Activated CD8-positive, alpha-beta memory T cell treated with anti-CD3 and anti-CD28 coated beads, Interleukin-2, amount 50 U/mL, for 1 hour (primary cell): ENCODE results near the gene DNAJB6.

Experiments
- DNase-seq: peaks from one replicate; pipeline ENCODE4 v3.0.0-alpha.2; 2020; ENCODE audit errors: extremely low read depth

The DNAJB6 gene

DNA sequence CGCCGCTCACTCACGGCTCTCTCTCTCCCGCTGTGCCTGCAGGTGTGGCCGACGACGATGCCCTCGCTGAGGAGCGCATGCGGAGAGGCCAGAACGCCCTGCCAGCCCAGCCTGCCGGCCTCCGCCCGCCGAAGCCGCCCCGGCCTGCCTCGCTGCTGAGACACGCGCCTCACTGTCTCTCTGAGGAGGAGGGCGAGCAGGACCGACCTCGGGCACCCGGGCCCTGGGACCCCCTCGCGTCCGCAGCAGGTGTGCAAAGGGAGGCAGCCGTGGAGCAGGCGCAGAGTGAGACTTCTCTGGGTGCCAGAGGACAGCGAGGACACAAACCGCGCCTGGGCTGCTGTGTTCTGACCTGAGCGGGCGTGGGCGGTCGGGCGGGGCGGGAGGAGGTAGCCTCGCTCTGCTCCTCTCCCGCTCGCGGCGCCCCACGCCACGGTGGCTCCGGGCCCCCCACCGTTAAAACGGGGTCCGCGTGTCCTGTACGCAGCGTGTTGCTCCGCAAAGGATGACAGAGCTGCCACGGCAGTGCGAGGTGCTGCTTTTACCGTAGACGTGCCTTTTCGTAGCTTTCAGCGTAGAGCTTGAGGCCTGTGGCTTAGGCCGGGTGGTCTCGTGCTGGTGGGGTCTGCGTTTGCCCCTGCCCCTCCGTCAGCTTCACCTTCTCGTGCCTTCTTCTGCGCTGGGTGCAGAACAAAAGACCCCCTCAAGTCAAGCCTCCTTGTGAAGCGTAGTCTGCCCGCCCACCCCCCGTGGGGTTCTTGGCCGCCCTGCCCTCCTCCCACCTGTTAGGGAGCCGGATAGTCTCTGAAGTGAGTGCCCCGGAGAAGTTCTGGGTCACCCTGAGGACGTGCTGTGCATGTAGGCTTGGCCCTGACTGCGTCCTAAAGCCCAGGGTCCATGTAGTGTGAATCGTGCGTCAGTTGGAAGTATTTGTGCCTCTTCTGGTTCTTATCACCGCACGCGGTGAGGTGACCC, 73.2 kb downstream of the DNAJB6 start:
- no peak for DNase-seq

DNA sequence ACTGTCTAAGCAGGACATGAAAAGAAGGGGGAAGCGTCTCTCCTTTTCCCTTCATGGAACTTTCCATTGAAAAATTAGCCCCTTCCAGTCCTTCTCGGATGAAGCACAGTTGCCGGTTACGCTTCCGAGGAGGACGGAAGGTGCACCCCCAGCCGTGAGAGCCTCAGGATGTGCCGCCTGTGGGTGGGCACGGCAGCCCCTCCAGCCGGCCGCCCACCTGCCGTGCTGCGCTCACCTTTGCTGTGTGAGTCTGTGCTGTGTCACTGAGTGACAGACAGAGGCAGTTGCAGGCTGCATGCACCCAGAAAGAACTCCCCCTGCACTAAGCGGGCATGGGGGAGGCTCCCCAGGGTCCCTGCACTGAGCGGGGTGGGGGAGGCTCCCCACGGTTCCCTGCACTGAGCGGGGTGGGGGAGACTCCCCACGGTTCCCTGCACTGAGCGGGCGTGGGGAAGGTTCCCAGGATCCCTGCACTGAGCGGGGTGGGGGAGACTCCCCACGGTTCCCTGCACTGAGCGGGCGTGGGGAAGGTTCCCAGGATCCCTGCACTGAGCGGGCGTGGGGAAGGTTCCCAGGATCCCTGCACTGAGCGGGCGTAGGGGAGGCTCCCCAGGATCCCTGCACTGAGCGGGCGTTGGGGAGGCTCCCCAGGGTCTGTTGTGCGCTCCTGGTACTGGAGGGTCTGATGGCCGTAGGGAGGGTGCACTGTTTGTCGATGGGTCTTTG, 74.2 kb downstream of the DNAJB6 start:
- DNase-seq = no peak

DNA sequence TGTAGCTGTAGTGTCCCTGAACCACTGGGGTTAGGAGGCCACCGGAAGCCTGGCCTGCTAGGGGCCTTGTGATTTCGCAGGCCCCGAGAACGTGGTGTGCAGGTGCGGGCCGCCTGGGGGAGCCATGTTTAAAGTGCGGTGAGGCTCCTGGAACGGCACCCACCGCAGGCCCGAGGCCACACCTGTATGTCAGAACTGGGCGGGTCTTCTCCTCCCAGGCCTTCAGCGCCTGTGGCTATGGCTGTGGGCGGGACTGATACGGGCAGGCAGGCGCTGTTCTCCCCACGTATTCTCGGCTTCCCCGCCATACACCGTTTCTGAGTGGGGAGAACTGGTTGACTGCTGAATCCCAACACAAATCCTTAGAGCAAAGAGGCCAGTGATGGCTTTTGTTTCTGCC, 74.8 kb downstream of the DNAJB6 start:
- no peak for DNase-seq

DNA sequence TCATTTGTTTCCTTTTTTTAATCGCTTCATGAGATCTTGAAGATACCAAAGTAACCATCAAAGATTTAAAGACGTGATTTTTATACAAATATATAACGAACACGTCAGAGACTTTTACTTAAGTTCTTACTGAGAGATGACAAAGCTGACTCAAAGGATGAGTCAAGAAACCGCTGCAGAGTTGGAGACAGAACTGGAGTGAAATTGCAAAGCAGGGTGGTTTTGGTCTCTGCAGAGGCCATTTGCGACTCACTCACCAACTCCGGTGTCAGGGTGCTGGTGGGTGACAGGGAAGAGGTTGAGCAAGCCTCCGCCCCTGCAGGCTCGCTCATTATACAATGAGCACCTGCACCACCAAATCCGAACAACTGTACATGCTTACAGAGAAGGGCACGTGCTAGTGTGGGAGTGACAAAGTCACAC, 75.2 kb downstream of the DNAJB6 start:
- DNase-seq = no peak

DNA sequence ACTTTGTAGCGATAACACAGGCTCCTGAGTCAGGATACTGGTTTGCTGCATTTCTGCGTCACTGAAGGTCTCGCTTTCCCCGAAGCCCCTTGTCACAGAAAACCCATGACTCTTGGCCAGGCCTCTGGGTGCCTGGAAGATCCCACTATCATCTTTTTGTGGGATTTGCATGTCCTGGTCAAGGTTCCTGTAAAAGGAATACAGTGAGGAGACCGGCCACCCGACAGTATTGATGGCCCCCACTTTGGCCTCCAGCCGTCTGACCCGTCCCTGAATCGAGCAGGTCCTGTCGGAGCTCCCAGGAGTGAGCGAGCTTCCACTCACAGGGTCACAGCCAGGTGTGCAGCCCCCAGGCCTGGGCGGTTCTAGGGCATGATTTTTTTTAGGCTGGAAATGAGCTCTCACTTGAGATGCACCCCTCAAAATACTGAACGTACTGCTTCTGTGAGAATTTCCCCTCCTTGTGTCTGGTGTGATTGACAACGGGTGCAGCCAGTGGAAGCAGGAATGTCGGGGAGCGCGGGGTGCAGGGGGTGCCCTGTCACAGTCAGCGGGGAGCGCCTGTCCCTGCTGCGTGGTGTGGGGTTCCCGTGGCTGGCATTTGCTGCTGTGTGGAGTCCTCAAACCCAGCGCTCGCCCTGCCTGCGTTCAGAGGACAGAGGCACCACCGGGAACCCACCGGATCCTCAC, 75.8 kb downstream of the DNAJB6 start:
- no peak for DNase-seq

DNA sequence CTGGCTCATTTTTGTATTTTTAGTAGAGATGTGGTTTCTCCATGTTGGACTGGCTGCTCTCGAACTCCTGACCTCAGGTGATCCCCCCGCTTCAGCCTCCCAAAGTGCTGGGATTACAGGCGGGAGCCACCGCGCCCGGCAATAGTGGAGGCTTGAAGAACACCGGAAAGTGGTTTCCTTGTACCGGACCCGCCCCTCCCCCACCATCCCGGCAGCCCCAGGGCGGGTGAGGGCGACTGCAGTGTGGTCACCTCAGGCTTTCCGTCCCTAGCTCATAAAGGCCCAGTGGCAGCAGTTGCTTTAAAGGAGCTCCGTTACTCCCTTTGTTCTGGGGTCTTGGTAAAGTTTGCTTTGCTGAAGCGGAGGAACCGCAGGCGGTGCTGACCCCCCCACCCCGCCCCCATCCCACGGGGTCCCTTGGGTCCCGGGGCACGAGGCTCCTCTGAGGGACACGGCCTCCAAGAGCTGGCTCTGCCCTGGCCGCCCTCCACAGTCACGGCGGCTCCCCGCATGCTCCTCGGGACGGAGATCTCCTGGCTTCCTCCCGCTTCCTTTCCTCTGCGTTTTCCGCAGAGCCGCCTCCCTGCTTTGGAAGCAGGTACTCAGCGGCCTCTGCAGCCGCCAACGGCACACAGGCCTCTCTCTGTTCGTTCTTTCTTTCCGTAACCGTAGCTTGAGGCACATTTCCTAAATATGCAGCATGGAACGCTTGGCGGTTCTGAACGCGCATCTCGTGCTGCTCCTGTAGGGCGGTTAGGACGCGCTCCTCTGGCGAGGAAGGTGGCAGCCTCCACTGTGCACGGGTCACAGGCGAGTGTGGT, 77.3 kb downstream of the DNAJB6 start:
- no peak for DNase-seq

DNA sequence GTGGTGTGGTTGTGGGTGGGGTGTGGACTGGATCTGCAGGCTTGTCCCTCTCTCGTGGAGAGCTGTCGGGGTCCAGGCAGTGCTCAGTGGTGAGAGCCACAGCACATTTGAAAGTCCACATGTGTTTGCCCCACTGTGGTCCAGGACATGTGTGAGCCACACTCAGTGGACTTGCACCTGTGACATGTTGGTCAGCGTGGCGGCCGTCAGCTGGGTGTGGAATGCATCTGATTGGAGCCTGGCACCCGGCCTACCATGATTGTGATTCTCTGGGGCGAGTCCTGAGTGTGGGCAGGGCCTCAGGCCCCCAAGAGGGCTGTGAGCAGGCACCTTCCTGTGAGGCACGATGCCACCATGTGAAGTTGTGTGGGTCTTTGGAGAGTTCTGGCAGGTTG, 77.9 kb downstream of the DNAJB6 start:
- no peak for DNase-seq

DNA sequence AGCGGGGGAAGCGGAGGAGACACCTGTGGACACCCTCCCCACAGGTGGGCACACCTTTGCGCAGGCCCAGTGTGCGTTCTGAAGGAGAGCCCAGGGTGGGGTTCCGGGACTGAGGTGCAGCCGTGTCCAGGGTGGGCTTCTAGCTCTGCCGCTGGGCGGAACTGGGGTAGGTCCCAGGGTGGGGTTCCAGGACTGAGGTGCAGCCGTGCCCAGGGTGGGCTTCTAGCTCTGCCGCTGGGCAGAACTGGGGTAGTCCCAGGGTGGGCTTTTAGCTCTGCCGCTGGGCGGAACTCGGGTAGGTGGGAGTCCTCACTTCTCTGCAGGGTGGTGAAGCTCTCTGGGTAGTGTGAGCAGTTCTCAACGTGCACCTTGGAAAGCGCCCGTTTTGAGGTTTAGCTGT, 78.7 kb downstream of the DNAJB6 start:
- no peak for DNase-seq

DNA sequence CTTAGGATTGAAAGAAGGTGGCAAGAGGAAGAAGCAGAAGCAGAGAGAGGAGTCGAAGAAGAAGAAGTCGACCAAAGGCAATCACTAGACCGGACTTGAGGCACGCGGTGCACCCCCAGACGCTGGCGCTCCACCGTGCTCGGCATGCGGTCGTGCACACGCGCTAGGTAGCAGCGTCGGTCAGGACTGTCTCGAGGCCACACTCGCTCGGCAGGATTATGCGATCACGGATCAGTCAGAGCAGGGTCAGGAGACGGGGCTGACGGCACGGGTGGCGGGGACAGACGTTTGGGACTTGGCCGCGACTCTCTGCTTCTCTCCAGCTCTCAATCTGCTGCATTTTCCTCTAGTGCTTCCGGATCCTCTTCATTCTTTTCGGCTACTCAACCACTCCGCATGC, 79.2 kb downstream of the DNAJB6 start:
- DNase-seq = no peak

DNA sequence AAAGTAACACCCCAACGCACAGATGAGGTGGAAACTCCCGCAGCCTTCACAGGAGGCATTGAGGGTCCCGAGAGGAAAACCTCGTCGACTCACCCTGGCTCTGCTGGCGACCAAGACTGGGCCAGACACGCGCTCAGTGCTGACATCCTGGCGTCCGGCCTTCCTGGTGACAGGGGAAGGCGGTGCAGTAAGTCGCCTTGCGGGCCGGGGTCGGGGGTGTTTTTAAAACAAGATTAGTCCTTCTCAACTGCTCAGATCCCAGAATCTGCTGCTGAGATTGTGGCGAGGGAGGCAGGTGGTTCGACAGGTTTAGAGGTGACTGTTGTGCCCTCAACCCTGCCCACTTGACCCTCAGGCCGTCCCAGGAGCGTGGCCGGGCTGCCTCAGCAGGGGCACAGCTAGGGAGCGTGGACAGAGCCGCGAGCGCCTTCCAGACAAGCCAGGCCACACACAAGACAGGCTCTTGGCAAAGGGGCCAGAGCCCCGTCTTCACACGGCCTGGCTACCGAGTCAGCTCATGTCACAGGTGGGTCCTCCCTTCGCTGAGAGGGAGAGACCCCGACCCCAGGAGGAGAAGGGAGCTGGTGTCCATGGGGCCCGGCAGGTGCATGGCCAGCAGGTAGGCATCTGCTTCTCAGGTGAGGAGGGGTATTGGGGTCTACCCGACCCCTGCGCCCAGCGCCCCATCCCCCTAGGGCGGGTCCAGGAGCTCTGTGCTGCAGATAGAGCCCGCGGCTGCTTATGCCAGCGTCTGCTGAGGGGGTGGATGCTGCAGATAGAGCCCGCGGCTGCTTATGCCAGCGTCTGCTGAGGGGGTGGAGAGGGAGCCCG, 81.6 kb downstream of the DNAJB6 start:
- no peak for DNase-seq

DNA sequence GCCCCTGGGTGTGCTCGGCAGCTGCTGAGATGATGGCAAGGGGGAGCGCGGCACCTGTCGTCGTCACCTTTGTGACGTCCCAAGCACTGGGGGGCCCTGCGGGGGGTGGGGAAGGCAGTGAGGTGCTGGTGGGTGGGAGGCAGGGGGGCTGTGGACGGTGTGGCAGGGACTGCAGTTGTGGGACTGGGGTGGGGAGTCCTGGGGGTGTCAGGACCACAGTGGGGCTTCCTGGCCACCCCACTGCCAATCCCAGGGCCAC, 82.2 kb downstream of the DNAJB6 start:
- no peak for DNase-seq

DNA sequence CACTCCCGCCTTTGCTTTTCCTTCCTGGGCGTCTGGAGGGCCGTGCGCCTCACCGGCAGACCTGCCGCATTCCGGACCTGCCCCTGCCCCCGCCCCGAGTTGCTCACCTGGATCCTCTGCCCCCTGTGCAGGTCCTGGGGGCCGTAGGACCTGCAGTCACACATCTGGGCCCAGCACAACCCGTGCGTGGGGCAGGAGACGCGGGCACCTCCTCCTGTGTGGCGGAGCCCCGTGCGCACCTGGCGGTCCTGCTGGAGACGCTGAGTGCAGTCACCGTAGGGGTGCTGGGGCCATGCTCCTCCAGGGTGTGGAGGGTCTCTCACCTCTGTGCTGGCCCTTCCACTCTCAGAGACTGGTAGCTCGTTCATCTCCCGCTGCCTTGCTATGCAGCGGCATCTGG, 85.5 kb downstream of the DNAJB6 start:
- no peak for DNase-seq

DNA sequence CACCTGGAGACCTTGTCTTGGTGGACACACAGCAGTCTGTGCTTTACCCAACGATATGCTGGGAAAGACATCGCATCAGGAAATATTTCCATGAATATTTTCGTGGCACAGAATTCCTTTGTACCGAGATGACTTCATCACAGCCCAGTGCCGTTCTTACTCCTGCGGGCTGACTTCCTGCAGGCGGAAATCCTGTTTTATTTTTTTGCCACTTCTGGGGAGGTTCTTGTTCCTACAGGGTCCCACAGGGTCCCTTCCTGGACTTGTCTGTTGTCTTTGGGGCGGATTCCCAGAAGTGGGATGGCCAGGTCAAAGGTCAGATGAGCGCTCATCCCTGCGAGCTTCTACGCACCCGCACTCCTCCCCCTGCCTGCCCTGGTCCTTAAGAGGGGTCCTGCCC, 86.5 kb downstream of the DNAJB6 start:
- DNase-seq = no peak

DNA sequence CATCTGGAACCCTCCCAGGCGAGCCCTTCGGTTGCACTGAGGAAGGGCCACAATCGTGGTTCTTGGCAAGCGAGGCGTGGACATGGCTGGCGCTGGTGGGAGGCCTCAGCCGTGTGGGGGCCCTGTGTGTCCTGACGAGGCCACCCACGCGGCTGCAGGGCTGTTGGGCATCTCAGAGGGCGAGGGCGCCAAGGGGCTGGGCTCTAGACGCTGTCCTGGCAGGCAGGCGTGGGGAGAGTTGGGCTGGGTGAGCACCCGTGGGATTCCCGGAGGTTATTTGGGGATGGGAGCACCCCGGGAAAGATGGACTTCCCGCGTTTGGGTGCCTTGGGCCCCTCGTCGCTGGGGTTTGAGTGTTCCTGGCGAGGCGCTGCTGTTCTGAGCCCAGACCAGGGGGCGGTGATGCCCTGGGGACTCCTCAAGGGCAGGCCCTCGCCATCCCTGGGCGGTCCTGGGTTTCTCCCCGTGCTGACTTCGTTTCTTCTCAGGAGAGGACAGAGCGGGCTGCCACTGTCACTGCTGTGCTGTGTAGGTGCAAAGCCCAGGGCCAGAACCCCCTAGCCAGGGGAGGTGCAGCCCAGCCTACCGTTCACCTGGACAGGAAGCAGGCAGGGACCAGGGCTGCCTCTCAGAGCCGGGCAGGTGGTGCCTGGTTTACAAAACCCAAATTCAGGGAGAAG, 87.2 kb downstream of the DNAJB6 start:
- DNase-seq = no peak

DNA sequence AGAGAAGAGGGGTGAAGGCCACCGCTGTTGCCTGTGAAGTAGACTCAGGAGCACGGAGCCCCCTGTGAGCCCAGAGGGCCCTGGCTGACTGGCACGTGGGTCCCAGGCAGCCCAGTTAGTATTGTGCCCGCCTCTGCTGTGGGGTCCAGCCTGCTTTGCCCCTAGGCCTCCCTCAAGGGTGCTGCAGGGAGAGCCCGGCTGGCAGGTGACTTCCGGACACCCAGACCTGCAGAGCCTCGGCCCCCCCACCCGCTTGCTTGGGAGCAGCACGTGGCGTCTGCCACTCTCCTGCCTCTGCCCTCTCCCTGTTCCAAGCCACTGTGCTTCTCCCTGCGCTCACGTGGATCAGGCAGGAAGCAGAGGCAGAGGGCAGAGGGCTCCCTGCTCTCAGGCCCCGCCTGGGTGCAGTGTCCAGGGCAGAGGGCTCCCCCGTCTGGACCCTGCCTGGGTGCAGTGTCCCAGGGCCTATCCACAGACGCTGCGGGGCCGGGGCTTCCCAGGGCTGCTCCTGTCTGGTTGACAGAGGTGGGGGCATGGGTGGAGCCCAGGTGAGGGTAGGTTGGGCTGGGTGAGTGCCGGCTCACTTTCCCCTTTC, 88.4 kb downstream of the DNAJB6 start:
- DNase-seq = no peak

DNA sequence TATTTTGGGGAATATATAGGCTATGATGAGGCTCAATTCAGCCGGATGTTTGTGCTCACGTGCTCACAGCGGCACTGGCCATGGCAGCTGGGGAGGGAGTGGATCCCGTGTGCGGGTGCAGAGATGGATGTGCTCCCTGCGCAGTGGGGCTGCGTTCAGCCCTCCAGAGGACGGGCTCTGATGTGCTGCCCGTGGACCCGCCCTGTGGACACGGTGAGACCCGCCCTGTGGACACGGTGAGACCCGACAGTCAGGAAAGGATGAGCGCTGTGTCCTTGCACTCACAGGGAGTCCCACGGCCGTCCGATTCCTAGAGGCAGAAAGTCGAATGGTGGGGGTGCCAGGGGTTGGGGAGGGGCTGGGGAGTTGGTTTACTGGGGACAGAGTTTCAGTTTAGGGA, 89.0 kb downstream of the DNAJB6 start:
- DNase-seq = no peak

DNA sequence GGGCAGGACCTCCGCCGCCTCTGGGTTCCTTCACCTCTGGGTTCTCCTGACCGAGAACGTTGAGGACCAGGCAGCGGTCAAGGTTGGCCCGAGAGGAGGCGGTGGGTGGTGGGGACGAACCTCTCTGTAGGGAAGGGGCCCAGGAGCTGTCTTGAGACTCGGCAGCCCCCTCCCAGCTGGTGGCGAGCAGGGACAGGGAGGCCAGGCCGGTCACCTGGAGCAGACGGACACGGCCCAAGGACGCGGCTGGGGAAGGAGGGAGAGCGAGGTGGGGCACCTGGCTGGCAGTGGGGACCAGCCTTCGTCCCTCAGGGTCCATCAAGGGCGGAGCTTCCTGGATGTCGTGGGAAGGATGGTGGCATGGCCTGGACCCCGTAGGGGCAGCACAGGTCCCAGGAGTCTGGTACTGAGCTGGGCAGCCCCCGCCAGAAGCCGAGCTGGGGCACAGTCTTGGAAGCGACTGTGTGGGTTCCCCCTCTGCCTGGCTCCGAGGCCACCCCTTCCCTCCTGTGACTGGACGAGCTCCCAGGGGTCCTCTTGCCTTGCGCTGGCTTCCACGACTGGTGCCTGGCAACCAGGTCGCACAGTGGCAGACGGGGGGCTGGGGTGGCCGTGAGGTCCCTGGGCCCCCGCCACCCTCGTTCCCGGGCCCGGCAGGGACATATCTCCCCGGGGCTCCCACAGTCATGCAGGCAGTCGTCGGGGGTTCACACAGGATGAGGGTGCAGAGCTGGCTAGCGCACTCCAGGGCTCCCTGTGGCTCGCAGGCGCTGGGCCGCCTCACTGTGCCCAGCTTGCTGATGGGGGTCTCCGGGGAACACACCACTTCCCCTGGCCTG, 89.9 kb downstream of the DNAJB6 start:
- DNase-seq = no peak

DNA sequence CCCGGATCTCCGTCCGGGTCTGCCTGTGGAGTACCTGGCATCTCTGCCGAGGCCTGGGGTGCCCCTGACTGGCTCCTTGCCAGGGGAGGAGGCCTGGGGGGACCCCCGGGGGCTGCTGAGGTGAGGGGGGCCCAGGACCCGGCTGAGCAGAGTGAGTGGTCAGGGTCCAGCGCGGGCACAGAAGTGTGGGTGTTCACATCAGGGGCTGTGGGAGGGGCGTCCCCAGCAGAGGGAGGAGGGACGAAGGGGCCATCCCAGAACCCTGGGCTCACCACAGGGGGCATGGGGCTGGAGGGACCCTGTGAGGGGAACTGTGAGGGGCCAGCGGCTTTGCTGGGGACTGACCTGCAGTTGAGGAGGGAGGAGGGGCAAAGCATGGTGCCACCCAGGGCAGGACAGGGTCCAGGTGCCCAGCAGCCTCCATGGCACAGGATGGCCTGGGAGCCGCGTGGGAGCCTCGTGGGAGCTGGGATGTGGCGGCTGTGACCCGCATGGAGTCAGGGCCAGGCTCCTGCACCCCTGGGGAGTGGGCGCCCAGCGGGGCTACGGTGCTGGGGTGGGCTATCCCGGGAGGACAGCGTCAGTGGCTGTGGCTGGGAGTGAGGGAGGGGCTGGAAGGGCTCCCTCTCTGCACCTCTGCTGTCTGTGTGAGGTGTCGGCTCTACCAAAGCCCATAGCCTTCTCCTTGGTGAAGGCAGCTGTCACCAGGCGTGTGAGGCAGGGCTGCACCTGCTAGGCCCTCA, 91.2 kb downstream of the DNAJB6 start:
- no peak for DNase-seq
